Neuron (in vitro differentiated cells): ENCODE measurements around the gene RUNX2.

Source experiments
- H2AFZ ChIP-seq: one replicate; pipeline ENCODE4 v1.6.1; 2013; ENCODE audit warnings: low read depth, mild to moderate bottlenecking, inconsistent platforms, low read length, moderate library complexity
- H3K27me3 ChIP-seq: one replicate; pipeline ENCODE4 v1.6.1; 2013; ENCODE audit warnings: low read length; ENCODE audit not compliant: insufficient read depth
- H3K36me3 ChIP-seq: one replicate; pipeline ENCODE4 v1.6.1; 2013; ENCODE audit warnings: low read length; ENCODE audit not compliant: insufficient read depth
- H3K4me1 ChIP-seq: one replicate; pipeline ENCODE4 v1.6.1; 2013; ENCODE audit warnings: low read length; ENCODE audit not compliant: insufficient read depth
- H3K4me3 ChIP-seq: 2 replicates; pipeline ENCODE4 v1.5.1; 2013; ENCODE audit warnings: mild to moderate bottlenecking, low read length, moderate library complexity
- H3K9me3 ChIP-seq: one replicate; pipeline ENCODE4 v1.6.1; 2013; ENCODE audit warnings: low read length

The RUNX2 gene

DNA sequence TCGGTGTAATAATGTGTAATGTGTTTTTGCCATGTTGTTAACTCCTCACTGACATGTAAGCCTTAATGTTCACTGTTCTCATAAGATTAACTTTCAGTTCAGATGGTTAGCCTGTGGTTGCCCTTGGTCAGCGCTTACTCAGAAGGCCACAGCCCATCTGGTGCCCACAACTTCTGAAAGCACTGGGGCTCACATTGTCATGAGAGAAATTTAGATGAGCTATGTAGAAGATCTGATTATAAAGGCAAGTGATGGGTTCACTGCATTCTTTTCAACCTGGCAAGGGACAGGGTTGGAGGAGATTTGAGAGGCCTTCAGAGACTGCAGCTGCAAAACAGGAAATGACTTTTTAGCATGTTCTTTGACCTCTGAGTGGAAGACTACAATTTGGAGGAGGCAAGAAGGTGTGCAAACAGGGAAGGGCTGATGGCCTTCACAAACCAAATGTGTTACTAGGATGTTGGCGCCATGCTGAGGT is 291.9 kb downstream of the RUNX2 start:
- no peak overlapping the region for H3K4me3 ChIP-seq
- no peaks in the 10 kb centered on the region for H3K4me1 ChIP-seq
- H3K27me3 ChIP-seq = no peaks in the 10 kb centered on the region
- H2AFZ ChIP-seq = no peak overlapping the region
- no peaks in the 10 kb centered on the region for H3K9me3 ChIP-seq
- no peaks in the 10 kb centered on the region for H3K36me3 ChIP-seq

DNA sequence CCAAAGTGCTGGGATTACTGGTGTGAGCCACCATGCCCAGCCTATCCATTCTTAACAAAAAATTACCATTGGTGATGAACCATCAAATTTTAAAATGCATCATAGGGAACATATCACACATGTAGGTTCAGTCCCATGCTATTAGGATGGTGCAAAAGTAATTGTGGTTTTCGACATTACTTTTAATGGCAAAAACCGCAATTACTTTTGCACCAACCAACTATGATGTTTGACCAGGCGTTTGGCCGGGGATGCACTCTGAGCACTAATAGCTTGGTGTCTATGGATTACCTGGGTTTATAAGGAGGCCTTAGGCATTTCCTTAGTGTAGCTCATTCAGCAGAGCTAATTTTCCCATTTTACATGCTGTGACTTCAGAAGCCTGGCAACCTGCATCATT is 296.1 kb downstream of the RUNX2 start:
- H2AFZ ChIP-seq = no peak overlapping the region
- H3K27me3 ChIP-seq = no peaks in the 10 kb centered on the region
- H3K9me3 ChIP-seq = no peaks in the 10 kb centered on the region
- no peaks in the 10 kb centered on the region for H3K36me3 ChIP-seq
- no peak overlapping the region for H3K4me3 ChIP-seq
- H3K4me1 ChIP-seq = no peaks in the 10 kb centered on the region

DNA sequence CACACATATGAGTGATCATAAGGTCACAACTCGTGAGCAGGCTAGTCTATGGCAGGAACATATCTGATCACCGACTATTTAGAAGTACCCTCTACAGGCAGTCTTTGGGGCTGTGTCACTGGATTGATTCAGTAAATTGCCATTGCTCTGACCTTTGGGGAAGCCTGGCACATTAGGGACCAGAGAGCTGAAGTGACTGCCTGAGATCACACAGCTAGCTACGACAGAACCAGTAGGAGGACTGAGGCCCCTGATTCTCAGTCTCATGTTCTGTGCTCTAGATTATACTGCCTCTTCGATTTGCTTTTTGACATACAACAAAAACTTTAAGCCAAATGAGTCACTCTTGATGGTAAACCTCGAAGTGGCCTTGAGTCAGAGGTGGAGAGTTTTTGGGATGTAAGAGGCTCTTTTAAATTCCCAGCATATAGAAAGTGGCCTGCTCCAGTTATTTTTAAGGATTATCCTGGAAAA is 297.1 kb downstream of the RUNX2 start:
- Histone ChIP-seq H3K9me3 (no peaks in the 10 kb centered on the region), H3K27me3 (no peaks in the 10 kb centered on the region), H2AFZ (no peak overlapping the region), H3K4me3 (no peak overlapping the region), H3K4me1 (no peaks in the 10 kb centered on the region), H3K36me3 (no peaks in the 10 kb centered on the region)

DNA sequence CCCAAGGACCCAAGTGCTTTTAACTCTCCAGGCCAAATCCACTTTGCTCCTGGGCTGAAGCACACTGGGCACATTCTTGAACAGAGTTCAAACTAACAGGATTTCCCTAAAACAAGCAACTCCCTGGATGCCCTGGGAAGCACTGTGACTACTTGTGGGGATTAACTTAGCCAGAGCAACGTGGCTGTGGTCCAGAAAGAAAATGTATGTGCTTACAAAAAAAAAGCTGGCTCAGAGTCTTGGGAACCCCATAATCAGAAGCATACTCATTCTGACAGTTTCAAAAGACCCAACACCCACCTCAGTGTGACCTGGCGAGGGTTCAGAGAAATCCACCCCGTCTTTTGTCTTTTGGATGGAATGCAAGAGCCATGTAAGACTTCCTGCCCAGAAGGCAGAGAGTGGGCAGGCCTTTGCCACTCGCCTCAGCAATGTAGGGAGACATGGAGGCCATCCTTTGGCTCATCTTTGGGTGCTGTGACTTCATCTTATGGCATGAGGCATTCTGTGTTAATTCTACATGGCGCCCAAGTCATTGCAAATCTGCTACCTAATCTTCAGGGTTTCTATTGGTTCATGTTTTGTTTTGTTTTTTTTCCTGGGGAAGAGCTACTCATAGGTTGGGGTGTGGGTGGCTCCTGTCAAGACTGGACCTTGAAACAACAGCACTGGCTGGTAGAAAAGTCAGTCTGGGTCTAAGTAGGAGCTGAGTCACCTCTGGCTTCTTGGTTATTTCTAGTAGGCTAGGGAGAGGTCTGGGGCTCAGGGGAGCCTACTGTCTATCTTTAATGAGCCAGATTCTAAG is 298.2 kb downstream of the RUNX2 start:
- H3K9me3 ChIP-seq = no peaks in the 10 kb centered on the region
- H3K27me3 ChIP-seq = no peaks in the 10 kb centered on the region
- no peak overlapping the region for H2AFZ ChIP-seq
- no peaks in the 10 kb centered on the region for H3K4me1 ChIP-seq
- no peak overlapping the region for H3K4me3 ChIP-seq
- H3K36me3 ChIP-seq = no peaks in the 10 kb centered on the region

DNA sequence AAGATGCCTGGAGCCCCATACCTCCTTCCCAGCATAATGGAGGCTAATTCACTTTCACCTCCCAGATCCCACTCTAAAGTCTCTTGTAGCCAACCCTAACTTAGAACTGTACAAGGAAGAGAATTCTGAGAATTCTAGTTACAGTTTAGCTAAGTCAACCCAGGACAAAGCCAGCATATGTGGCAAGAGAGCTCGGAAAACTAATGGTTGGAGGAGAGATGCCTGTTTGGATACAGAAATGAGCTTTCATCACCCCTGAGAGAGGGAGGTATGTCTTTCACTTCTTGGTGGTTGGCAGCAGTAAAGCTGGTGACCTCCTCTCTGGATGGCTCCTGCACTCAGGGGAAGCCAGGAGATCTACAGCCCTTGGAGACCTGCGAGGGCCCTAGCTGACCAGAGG is 302.2 kb downstream of the RUNX2 start:
- Histone ChIP-seq H3K4me3 (no peak overlapping the region), H3K9me3 (no peaks in the 10 kb centered on the region), H3K4me1 (no peaks in the 10 kb centered on the region), H3K27me3 (no peaks in the 10 kb centered on the region), H2AFZ (no peak overlapping the region), H3K36me3 (no peaks in the 10 kb centered on the region)

DNA sequence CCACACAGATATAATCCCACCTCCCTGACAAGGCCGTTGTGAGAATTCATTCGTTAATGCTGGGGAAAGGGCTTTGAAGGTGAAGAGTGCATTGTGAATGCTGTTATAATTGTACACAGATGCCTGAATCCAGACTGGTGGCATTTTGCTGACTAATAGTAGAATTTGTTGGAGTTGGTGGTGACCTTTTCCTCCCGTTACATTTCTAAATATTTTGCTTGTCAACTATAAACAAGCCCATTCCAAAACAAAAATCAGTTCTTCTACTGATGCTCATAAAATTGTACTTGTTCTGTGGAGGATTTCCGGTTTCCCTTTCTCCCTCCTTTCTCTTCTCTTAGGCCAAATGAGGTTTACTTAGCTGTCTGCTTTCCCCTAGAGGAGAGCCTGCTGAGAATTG is 302.7 kb downstream of the RUNX2 start:
- no peak overlapping the region for H3K4me3 ChIP-seq
- H3K27me3 ChIP-seq = no peaks in the 10 kb centered on the region
- no peaks in the 10 kb centered on the region for H3K4me1 ChIP-seq
- H2AFZ ChIP-seq = no peak overlapping the region
- H3K9me3 ChIP-seq = no peaks in the 10 kb centered on the region
- H3K36me3 ChIP-seq = no peaks in the 10 kb centered on the region

DNA sequence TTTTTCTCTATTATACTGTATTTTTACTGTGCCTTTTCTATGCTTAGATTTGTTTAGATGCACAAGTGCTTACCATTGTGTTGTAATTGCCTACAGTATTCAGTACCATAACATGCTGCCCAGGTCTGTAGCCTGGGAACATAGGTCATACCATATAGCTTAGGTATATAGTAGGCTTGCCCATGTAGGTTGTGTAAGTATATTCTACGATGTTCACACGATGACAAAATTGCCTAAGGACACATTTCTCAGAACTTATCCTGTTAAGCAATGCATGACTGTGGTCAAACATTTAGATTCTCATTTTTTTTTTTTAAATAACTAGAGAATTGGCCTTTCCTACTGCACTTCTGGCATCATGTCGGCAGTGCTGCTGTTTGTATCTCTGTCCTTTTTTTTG is 303.3 kb downstream of the RUNX2 start:
- Histone ChIP-seq H3K4me3 (no peak overlapping the region), H3K36me3 (no peaks in the 10 kb centered on the region), H2AFZ (no peak overlapping the region), H3K27me3 (no peaks in the 10 kb centered on the region), H3K9me3 (no peaks in the 10 kb centered on the region), H3K4me1 (no peaks in the 10 kb centered on the region)

DNA sequence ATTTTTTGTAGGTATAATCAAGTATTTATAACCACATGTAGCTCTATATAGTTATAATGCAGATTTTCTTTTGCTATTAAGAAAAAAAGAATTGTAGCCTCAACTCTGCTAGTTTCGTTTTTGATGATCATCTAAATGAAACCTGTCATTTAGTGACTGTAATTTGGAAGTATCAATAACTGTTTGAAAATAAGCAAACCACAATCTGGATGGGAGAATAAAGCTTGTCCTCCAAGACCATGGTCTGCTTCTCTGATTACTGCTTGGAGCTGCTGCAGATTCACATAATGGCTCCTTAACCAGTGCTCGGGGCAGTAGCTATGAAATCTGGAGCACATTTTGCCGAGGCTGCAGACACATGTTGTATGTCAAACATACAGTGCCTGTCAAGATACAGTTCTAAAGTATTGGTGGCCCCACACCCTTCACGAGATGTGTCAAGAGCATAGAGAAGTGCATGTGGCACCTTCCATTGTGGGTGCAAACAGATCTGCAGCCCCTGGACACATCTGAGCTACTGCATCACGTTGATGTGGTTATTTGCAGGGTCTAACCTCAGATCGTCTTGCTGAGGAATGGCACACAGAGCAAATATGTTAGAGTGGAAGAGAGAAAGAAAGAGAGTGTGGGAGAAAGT is 305.3 kb downstream of the RUNX2 start:
- Histone ChIP-seq H3K4me1 (no peaks in the 10 kb centered on the region), H3K36me3 (no peaks in the 10 kb centered on the region), H3K9me3 (no peaks in the 10 kb centered on the region), H3K27me3 (no peaks in the 10 kb centered on the region), H2AFZ (no peak overlapping the region), H3K4me3 (no peak overlapping the region)

DNA sequence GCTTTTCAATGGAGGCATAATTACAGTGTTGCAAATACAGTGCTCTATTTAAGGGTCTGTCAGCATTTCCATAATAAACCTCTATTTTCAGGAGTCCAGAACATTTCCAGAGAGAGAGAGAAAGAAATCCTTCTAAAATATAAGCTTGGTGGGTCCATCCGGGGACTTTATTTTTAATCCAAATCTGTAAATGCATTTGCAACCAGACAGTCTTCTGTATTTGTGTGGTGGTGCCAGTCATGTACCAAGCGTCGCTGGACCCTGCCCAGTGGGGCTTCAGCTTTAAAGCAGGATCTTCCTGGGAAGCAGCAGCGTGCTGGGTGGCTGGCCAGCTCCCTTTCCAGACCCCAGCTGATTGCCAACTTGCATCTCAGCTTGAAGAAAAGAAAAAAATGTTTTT is 306.1 kb downstream of the RUNX2 start:
- H3K9me3 ChIP-seq = no peaks in the 10 kb centered on the region
- no peaks in the 10 kb centered on the region for H3K4me1 ChIP-seq
- H2AFZ ChIP-seq = no peak overlapping the region
- H3K27me3 ChIP-seq = no peaks in the 10 kb centered on the region
- no peak overlapping the region for H3K4me3 ChIP-seq
- H3K36me3 ChIP-seq = no peaks in the 10 kb centered on the region

DNA sequence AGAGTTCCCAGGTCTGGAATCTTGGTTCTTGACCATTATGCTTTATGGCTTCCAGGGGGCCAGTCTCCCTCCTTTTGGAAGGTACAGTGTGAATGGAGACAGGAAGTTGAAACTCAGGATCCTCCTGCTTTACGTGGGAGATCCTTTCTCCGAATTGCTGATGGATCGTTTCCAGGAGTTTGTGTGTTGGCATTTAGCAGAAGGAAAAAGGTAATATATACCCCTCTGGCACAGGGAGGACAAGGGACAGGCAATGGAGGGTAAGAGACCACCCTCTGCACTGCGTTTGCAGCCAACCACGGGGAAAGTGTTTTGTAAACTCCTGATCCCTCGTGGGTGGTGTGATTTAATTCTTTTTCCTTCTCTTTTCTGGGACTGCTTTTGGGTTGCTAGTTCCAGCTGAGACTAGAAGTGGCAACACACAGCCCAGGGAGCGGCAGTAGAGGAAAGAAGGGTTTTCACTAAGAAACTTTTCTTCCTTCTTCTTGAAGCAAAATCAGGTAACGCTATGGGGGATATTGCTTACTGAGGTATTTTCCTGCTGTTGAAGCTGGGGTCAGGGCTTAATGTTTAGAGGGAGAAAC is 307.2 kb downstream of the RUNX2 start:
- no peaks in the 10 kb centered on the region for H3K4me1 ChIP-seq
- no peak overlapping the region for H3K4me3 ChIP-seq
- no peak overlapping the region for H2AFZ ChIP-seq
- H3K27me3 ChIP-seq = no peaks in the 10 kb centered on the region
- H3K36me3 ChIP-seq = no peaks in the 10 kb centered on the region
- H3K9me3 ChIP-seq = no peaks in the 10 kb centered on the region

DNA sequence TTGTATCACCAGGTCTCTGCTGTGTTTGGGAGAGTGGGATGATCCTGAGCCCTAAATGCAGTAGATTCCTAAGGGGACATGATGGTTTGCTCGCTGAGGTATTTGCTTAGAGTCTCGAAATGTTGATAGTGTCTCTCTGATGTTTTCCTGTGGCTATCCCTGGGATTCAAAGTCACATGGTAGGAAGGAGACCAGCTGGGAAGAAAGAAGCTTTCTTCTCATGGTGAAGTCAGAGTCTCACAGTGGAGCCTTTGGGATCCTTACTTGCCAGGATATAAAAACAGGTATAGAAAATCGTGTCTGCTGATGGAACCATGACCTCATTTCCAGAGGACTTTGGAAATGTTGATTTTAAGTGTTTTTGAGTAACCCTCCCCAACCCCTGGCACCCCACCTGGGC is 308.9 kb downstream of the RUNX2 start:
- H3K9me3 ChIP-seq = no peaks in the 10 kb centered on the region

DNA sequence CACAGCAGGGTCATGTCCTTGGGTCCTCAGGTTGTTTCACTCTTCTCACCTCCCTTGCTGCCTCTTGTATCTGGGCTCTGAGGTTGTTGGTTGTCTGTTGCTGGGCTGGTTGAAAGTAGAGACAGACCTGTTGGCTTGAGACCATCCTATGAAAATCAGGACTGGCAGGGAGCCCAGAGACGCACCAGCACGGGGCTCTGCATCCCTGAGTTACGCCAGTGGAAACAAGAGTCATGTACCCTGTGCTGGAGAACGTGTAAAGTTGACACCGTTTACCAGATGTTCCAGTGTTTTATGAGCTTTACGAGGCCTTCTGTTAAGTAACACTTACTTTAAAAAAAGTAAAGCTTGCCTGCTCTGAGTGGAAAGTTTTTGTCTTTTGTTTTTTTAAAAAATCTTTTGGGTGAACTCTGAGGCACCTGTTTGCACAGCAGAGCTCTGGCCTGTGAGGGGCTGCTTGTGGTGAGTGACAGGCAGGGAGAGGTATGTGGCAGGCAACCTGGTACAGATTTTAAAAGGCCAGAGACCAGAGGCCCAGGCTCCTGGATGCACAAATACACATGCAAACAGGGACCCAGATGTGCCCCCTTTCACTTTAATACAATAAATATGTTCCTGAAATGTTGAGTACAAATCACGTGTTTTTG is 309.6 kb downstream of the RUNX2 start:
- Histone ChIP-seq H3K36me3 (no peaks in the 10 kb centered on the region), H3K9me3 (no peaks in the 10 kb centered on the region), H3K27me3 (no peaks in the 10 kb centered on the region), H2AFZ (no peak overlapping the region), H3K4me3 (no peak overlapping the region), H3K4me1 (no peaks in the 10 kb centered on the region)

More for the DNA sequence above, 308.9 kb downstream of the RUNX2 start:
- H3K4me1 ChIP-seq = no peaks in the 10 kb centered on the region
- no peak overlapping the region for H3K4me3 ChIP-seq
- no peaks in the 10 kb centered on the region for H3K27me3 ChIP-seq
- H2AFZ ChIP-seq = no peak overlapping the region
- no peaks in the 10 kb centered on the region for H3K36me3 ChIP-seq

DNA sequence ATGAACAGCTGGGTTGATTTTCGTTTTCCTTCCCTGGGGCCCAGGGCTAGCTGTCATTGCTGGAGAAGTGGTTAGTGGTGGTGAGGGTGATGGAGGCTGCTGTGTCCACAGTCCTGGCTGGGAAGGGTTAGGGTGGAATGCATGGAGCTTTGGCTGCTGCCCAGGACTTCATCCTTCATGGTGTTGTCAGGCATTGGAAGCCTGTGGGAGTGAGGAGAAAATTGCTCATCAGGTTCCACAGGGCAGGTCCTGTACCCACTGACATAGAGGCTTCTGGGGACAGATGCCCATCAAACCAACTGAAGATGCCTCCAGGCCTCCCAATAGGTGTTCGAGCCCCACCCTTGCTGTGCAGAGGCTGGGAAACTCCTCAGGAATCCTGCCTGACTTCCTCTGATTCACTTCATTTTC is 312.0 kb downstream of the RUNX2 start:
- no peak overlapping the region for H2AFZ ChIP-seq
- H3K9me3 ChIP-seq = no peaks in the 10 kb centered on the region
- no peaks in the 10 kb centered on the region for H3K27me3 ChIP-seq
- H3K4me3 ChIP-seq = no peak overlapping the region
- H3K36me3 ChIP-seq = no peaks in the 10 kb centered on the region
- no peaks in the 10 kb centered on the region for H3K4me1 ChIP-seq
